H1 (cell line): ENCODE measurements around the gene CTNNBL1. TPM values are rescaled to one million over a fixed set of nuclear protein-coding genes. Genes with fewer than 3 reads are reported as not detected.

Experiments
- CTCF ChIA-PET: fragments of 300-600 bp; sonication (Branson Sonifier 250); formaldehyde crosslinking; loops from one replicate; lab custom pipeline; 2021; ENCODE audit not compliant: partially characterized antibody; lab: Charles Lee
- POLR2A ChIA-PET: fragments of 300-600 bp; sonication (Branson Sonifier 250); formaldehyde crosslinking; loops from one replicate; lab custom pipeline; 2021; ENCODE audit warnings: inconsistent platforms; ENCODE audit not compliant: partially characterized antibody; lab: Charles Lee
- DNase-seq, 2 experiments: peaks; one replicate each; pipeline versions ENCODE4 v3.0.0 to v3.0.0-alpha.2; 2010 to 2022; ENCODE audit warnings: low spot score in 2 of 2, low read depth in 1 of 2, mixed read lengths in 1 of 2
- FAIRE-seq: peaks from 2 replicates; lab custom pipeline; 2011; peaks lifted over from hg19 to GRCh38; lab: Jason Lieb, UNC
- H2AFZ ChIP-seq: 2 replicates; pipeline ENCODE4 v1.8.1; 2012; ENCODE audit warnings: low read length, inconsistent platforms
- H2AK5ac ChIP-seq: 2 replicates; pipeline ENCODE4 v1.6.1; 2013; ENCODE audit warnings: low read depth, low read length
- H2BK120ac ChIP-seq: replicated peaks from 2 replicates; pipeline ENCODE3; 2013; ENCODE audit warnings: low read depth, low read length, inconsistent platforms
- H2BK12ac ChIP-seq: 2 replicates; pipeline ENCODE4 v1.6.1; 2013; ENCODE audit warnings: low read depth, low read length
- H2BK15ac ChIP-seq: 2 replicates; pipeline ENCODE4 v1.6.1; 2013; ENCODE audit warnings: low read length
- H2BK20ac ChIP-seq: 2 replicates; pipeline ENCODE4 v1.6.1; 2013; ENCODE audit warnings: low read length
- H2BK5ac ChIP-seq: 2 replicates; pipeline ENCODE4 v1.6.1; 2013; ENCODE audit warnings: low read depth, low read length
- H3K14ac ChIP-seq: 2 replicates; pipeline ENCODE4 v1.6.1; 2013; ENCODE audit warnings: inconsistent platforms; ENCODE audit not compliant: insufficient read length
- H3K18ac ChIP-seq: 2 replicates; pipeline ENCODE4 v1.6.1; 2013; ENCODE audit warnings: low read length; ENCODE audit errors: extremely low read depth
- H3K23ac ChIP-seq: 2 replicates; pipeline ENCODE4 v1.6.1; 2013; ENCODE audit warnings: inconsistent platforms; ENCODE audit not compliant: insufficient read length
- H3K23me2 ChIP-seq: 2 replicates; pipeline ENCODE4 v1.6.1; 2013; ENCODE audit warnings: low read depth, low read length
- H3K27ac ChIP-seq: 2 replicates; pipeline ENCODE4 v1.6.1; 2011; ENCODE audit warnings: low read depth, low read length, inconsistent platforms
- H3K27me3 ChIP-seq, 4 experiments: replicated peaks in 1 of 4; 1 replicate in 1 of 4; 2 replicates in 3 of 4; pipeline versions ENCODE4 v1.6.1 to v1.8.1; 2011 to 2013; ENCODE audit warnings: low read length in 3 of 4, mild to moderate bottlenecking in 3 of 4, inconsistent platforms in 2 of 4, mixed read lengths in 2 of 4, moderate library complexity in 1 of 4; ENCODE audit not compliant: control insufficient read depth in 3 of 4, insufficient read depth in 3 of 4; ENCODE audit errors: extremely low read depth in 1 of 4
- H3K36me3 ChIP-seq, 4 experiments: 2 replicates each; pipeline versions ENCODE4 v1.6.1 to v1.8.1; 2011 to 2013; ENCODE audit warnings: mild to moderate bottlenecking in 4 of 4, low read length in 3 of 4, moderate library complexity in 2 of 4, control low read depth in 1 of 4, inconsistent platforms in 1 of 4; ENCODE audit not compliant: insufficient read depth in 4 of 4, control insufficient read depth in 2 of 4
- H3K4ac ChIP-seq: replicated peaks from 2 replicates; pipeline ENCODE3; 2013; ENCODE audit warnings: low read length, low read depth, mixed read lengths, inconsistent platforms; ENCODE audit not compliant: insufficient read length
- H3K4me1 ChIP-seq, 4 experiments: replicated peaks in 1 of 4; 1 replicate in 1 of 4; 2 replicates in 3 of 4; pipeline versions ENCODE4 v1.6.1 to v1.8.1; 2011 to 2013; ENCODE audit warnings: low read length in 3 of 4, inconsistent platforms in 2 of 4, mixed read lengths in 1 of 4; ENCODE audit not compliant: insufficient read depth in 4 of 4, control insufficient read depth in 3 of 4
- H3K4me2 ChIP-seq, 2 experiments: 2 replicates each; pipeline versions ENCODE4 v1.6.1 to v1.8.1; 2011 to 2013; ENCODE audit warnings: low read depth in 2 of 2, low read length in 2 of 2, control low read depth in 1 of 2, inconsistent platforms in 1 of 2, mild to moderate bottlenecking in 1 of 2; ENCODE audit not compliant: insufficient read depth in 1 of 2
- H3K4me3 ChIP-seq, 4 experiments: fragments of 200-600, 300-600 bp in 1 of 4; sonication (generic), shearing (Covaris generic), sonication (Bioruptor Twin) in 1 of 4; 2 replicates each; pipeline versions ENCODE4 v1.5.1 to v1.8.1; 2011 to 2016; ENCODE audit warnings: low read length in 4 of 4, low read depth in 3 of 4, control low read depth in 2 of 4, inconsistent platforms in 2 of 4, mild to moderate bottlenecking in 2 of 4, mixed read lengths in 1 of 4, moderate library complexity in 1 of 4; ENCODE audit not compliant: insufficient read depth in 2 of 4; ENCODE audit errors: extremely low read depth in 1 of 4
- H3K56ac ChIP-seq: replicated peaks from 2 replicates; pipeline ENCODE3; 2013; ENCODE audit warnings: low read depth, mild to moderate bottlenecking, mixed read lengths, low read length, inconsistent platforms; ENCODE audit not compliant: insufficient read length
- H3K79me1 ChIP-seq: 2 replicates; pipeline ENCODE4 v1.6.1; 2013; ENCODE audit warnings: low read depth, low read length, control low read depth
- H3K79me2 ChIP-seq, 2 experiments: 2 replicates each; pipeline versions ENCODE4 v1.6.1 to v1.8.1; 2012 to 2013; ENCODE audit warnings: low read length in 2 of 2, mild to moderate bottlenecking in 2 of 2, inconsistent platforms in 1 of 2; ENCODE audit not compliant: insufficient read depth in 2 of 2, control insufficient read depth in 1 of 2
- H3K9ac ChIP-seq, 4 experiments: replicated peaks in 1 of 4; 1 replicate in 1 of 4; 2 replicates in 3 of 4; pipeline versions ENCODE4 v1.6.1 to v1.8.1; 2011 to 2013; ENCODE audit warnings: low read depth in 3 of 4, low read length in 3 of 4, control low read depth in 2 of 4, mild to moderate bottlenecking in 2 of 4, moderate library complexity in 2 of 4, inconsistent platforms in 1 of 4; ENCODE audit errors: extremely low read depth in 1 of 4
- H3K9me3 ChIP-seq, 2 experiments: 2 replicates each; pipeline versions ENCODE4 v1.6.1 to v1.8.1; 2012 to 2013; ENCODE audit warnings: mild to moderate bottlenecking in 2 of 2, moderate library complexity in 2 of 2, control low read depth in 1 of 2, inconsistent platforms in 1 of 2, low read depth in 1 of 2, low read length in 1 of 2, mixed read lengths in 1 of 2; ENCODE audit not compliant: insufficient read depth in 2 of 2
- H4K20me1 ChIP-seq, 2 experiments: replicated peaks in 1 of 2; 2 replicates each; pipeline versions ENCODE3 to v1.8.1; 2011 to 2013; ENCODE audit warnings: inconsistent platforms in 2 of 2, low read length in 2 of 2, mild to moderate bottlenecking in 1 of 2; ENCODE audit not compliant: insufficient read depth in 2 of 2, control insufficient read depth in 1 of 2
- H4K5ac ChIP-seq: 2 replicates; pipeline ENCODE4 v1.6.1; 2013; ENCODE audit warnings: low read length, low read depth, mixed read lengths, inconsistent platforms; ENCODE audit not compliant: insufficient read length
- H4K8ac ChIP-seq: 2 replicates; pipeline ENCODE4 v1.8.0; 2013; ENCODE audit warnings: mild to moderate bottlenecking, moderate library complexity, low read length, inconsistent platforms; ENCODE audit not compliant: insufficient read depth; ENCODE audit errors: extremely low read depth
- H4K91ac ChIP-seq: replicated peaks from 2 replicates; pipeline ENCODE3; 2013; ENCODE audit warnings: low read length, mixed read lengths, inconsistent platforms; ENCODE audit not compliant: insufficient read length
- BCL11A ChIP-seq, 2 experiments: IDR thresholded peaks; one replicate each; pipeline ENCODE4 v1.6.1; 2011; ENCODE audit warnings: low read depth in 2 of 2, low read length in 2 of 2, mild to moderate bottlenecking in 2 of 2
- CBX8 ChIP-seq: fragments of 300-800, 300-1000 bp; sonication (generic); IDR thresholded peaks from 2 replicates; pipeline ENCODE4 v1.7.1; 2016; ENCODE audit warnings: low read depth, low read length, borderline replicate concordance
- JUND ChIP-seq: IDR thresholded peaks from 2 replicates; pipeline ENCODE4 v1.6.1; 2011; ENCODE audit warnings: mild to moderate bottlenecking, improper control_type of control experiment, low read length
- RNF2 ChIP-seq: fragments of 200-900, 300-1000 bp; sonication (generic); IDR thresholded peaks from 2 replicates; pipeline ENCODE4 v1.7.1; 2016; ENCODE audit warnings: borderline replicate concordance, low read depth, mild to moderate bottlenecking, antibody characterized with exemption, low read length; ENCODE audit not compliant: poor library complexity, severe bottlenecking; ENCODE audit errors: missing control alignments
- RXRA ChIP-seq: IDR thresholded peaks from 2 replicates; pipeline ENCODE4 v1.6.1; 2011; ENCODE audit warnings: low read depth, mild to moderate bottlenecking, low read length, moderate library complexity; ENCODE audit not compliant: insufficient read depth
- TCF12 ChIP-seq: IDR thresholded peaks from 2 replicates; pipeline ENCODE4 v1.6.1; 2011; ENCODE audit warnings: low read depth, mild to moderate bottlenecking, low read length
- WGBS, 2 experiments: shearing (Covaris generic) in 1 of 2; methylation state at CpG; one replicate each; pipeline versions ENCODE4 v1.1.6 to v1.1.7; 2013 to 2015; ENCODE audit warnings: low lambda C conversion rate in 2 of 2, mixed read lengths in 2 of 2, inconsistent platforms in 1 of 2, low coverage in 1 of 2, missing lambda C conversion rate in 1 of 2; ENCODE audit not compliant: insufficient replicate concordance in 2 of 2, insufficient coverage in 1 of 2, insufficient read length in 1 of 2; ENCODE audit errors: extremely low coverage in 1 of 2, missing lambda C conversion rate in 1 of 2; 5-methylcytosine and 5-hydroxymethylcytosine counted together
- polyA plus RNA-seq, 7 experiments: library from polyadenylated mRNA; depleted of rRNA in 3 of 7; stranded (reverse) in 5 of 7; unstranded in 2 of 7; fragments of >200 nt in 5 of 7; fragments of 200-250 nt in 2 of 7; gene quantifications; 1 replicate in 5 of 7; 2 replicates in 1 of 7; 4 replicates in 1 of 7; pipeline versions ENCODE4 v1.2.1 to v1.2.3, GENCODE V29; 2011 to 2013; ENCODE audit warnings: missing spikeins in 2 of 7, mixed read lengths in 2 of 7
- total RNA-seq: library from RNA; stranded (reverse); fragmentation: NEBNext Ultra II Directional; extraction: Animal tissue kit (Norgen Biotek cat#: 25700); gene quantifications from 2 replicates; pipeline ENCODE4 v1.2.1, GENCODE V29; 2021

The CTNNBL1 gene
- total and polyA plus RNA-seq, 2 of the 8 experiments (the other 6 are each of a cell fraction or from before 2014, with no cell fraction given) = 19.6 to 81.6 TPM

DNA sequence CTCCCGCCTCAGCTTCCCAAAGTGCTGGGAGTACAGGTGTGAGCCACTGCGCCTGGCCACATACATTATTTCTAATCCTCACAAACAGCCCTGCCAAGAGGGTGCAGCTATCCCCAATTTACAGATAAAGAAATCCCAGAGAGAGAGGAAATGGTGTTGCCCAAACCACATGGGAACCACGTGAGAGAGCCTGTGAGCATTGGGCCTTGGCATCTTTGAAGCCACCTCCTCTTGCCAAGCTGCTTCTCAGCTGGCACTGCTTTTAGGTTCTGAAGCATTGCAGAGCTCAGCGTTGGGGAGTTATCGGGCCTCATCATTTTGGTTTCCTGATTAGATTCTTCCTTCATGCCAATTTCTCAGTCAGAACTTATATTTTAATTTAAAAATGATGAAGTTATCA, 80.3 kb downstream of the CTNNBL1 start:
- POLR2A ChIA-PET = no interaction called here
- Histone ChIP-seq H3K18ac (no peak overlapping the region), H2BK15ac (no peak overlapping the region), H2BK120ac (no peak overlapping the region), H3K36me3 (no peaks in the 10 kb centered on the region; a peak in 1 of 8 replicates), H3K27ac (no peak overlapping the region), H2BK20ac (no peak overlapping the region), H3K4ac (no peak overlapping the region), H3K9me3 (no peaks in the 10 kb centered on the region), H4K5ac (no peak overlapping the region), H2AFZ (no peak overlapping the region), H3K27me3 (no peaks in the 10 kb centered on the region), H3K23me2 (no peaks in the 10 kb centered on the region), H3K79me2 (no peaks in the 10 kb centered on the region), H4K8ac (no peak overlapping the region), H3K4me1 (no peaks in the 10 kb centered on the region), H3K56ac (no peak overlapping the region), H2BK12ac (no peak overlapping the region), H4K91ac (no peak overlapping the region), H2BK5ac (no peak overlapping the region), H3K14ac (no peak overlapping the region), H3K9ac (no peak overlapping the region), H3K79me1 (no peaks in the 10 kb centered on the region), H3K4me2 (no peak overlapping the region), H3K23ac (no peak overlapping the region), H4K20me1 (no peaks in the 10 kb centered on the region), H3K4me3 (no peak overlapping the region), H2AK5ac (no peak overlapping the region)
- 84% methylated on average over 5 of the region's 5 CpGs; no CpG with 5 or more reads in 1 of the 2 experiments for WGBS, 2 experiments
- TF ChIP-seq CBX8 (no peak), RNF2 (no peak), JUND (no peak), BCL11A (IDR thresholded peaks at IDR 0.05; ENCODE audit: low read depth in 2 of 2, low read length in 2 of 2) (no peak), RXRA (no peak), TCF12 (no peak)
- CTCF ChIA-PET = interaction anchor here (1.4 to 2.0 kb wide), 2 partner anchors 16 to 84 kb away, joined by 3 to 9 read pairs; no protein-coding TSS in a partner anchor
- FAIRE-seq (no peak), DNase-seq (no peak)
